GM23338 (cell line): ENCODE data around the gene ZNF565.

Source experiments
- CTCF ChIP-seq, 2 experiments: fragments of 200-600 bp in 1 of 2; sonication (generic) in 1 of 2; conservative IDR thresholded peaks; 2 replicates each; pipeline versions ENCODE4 v1.5.1 to v1.6.1; 2016 to 2017; ENCODE audit warnings: antibody characterized with exemption in 2 of 2, low read depth in 2 of 2, mild to moderate bottlenecking in 2 of 2, moderate library complexity in 1 of 2
- REST ChIP-seq: IDR thresholded peaks from one replicate; pipeline ENCODE4 v1.6.1; 2018; ENCODE audit warnings: antibody characterized with exemption; ENCODE audit not compliant: unreplicated experiment

- TF ChIP-seq REST = no peak
- no peak; a peak in 1 of 4 replicates for TF ChIP-seq CTCF (conservative IDR thresholded peaks at IDR 0.05; ENCODE audit: low read depth in 2 of 2)
Observed at GRCh38 chr19:36139473-36140303, 74.8 kb downstream of the ZNF565 start, which contains the start of gene CAPNS1.
